GM19372 (cell line): ENCODE measurements around the gene H2BK1.

ENCODE experiments used
- ATAC-seq: cut with Tn5 transposase; IDR thresholded peaks from one replicate; pipeline ENCODE4 v1.9.1; 2021; ENCODE audit warnings: mild to moderate bottlenecking, low read depth, moderate library complexity; ENCODE audit not compliant: unreplicated experiment

H2BK1 gene

DNA sequence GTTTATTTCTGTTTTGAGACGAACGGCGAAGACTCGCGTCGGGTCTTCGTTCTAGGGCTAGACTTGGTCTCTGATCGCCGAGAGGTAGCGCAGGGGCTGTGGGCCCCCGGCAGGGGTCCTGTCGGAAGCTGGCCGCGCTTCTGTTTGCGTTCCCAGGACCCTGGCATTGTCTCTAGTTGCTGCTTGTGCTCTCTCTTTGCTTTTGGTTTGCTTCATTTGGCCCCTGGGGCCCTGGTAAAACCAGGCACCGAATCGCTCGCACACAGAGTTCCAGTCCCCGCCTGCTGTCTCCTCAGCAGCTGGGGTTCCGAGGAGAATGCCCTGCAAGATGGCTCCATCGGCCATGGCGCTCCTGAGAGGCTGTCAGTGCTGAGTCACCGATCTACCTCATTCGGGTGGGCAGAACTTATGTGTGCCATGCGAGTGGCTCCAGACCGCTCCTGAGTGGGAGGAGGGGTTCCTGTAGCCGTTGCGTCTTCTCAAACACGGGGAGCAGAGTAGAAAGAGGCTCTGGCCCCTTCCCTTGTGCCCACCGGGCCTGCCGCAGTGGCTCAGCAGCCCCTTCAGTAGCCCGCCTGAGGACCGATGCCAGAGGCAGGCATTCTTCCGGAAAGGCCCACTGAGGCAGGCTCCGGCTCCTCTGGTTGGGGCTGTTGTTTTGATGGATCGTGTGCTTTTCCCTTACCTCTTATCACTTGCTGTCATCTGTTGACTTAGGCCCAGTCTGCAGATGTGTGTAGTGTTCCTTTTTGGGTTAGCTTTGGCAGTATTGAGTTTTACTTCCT lies 22.8 kb upstream of the H2BK1 start:
- no peak for ATAC-seq

DNA sequence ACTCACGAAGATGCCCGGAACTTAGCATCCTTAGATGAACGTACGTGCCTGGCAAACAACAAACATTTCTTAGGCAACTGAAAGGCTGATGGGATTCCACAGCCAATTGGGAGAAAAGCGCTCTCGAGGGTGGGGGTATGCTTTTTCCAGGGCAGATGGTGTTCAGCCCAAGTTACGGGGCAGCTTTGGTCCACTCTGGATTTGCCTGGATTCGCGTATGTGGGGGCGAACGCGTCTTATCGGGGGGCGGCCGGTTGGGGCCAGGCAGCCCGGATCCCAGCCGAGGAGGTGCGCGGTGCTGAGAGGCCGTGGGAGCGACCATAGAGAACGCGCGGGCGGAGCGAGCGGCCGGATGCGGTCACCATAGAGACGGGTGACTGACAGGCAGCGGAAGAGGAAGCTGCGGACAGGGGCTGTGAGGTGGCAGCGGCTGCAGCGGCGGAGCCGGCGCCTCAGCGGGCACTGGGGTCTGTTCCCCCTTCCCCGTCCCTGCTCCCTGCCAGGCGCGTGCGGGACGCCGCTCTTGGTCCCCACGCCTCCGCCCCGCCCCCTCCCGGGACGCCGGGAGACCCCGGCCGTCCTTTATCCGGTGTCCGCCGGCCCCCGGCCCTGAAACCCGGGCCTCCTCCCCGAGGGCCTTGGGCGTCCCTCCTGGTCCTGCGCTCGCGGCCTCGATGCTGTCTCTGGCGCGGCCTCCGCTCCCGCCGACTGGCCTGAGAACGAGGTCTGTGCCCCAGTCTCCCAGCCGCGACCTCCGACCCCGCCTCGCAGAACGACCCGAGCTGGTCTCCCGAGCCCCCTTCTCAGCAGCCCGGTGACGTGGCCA lies 22.0 kb upstream of the H2BK1 start, which contains the start of gene CHPF2:
CHPF2 (plus strand) TSS at position 393 of the 826 bp plus-strand sequence. CDS start 1,529 bp downstream, outside the sequence.
- ATAC-seq, result peak; percentile 98

- ATAC-seq, result no peak
Observed at GRCh38 chr7:151231080-151231479, 20.8 kb upstream of the H2BK1 start.

- no peak for ATAC-seq
Observed at GRCh38 chr7:151229249-151229648, 19.0 kb upstream of the H2BK1 start.

- no peak for ATAC-seq
Observed at GRCh38 chr7:151228024-151228866, 18.0 kb upstream of the H2BK1 start.

- ATAC-seq, result peak; percentile 100
Observed at GRCh38 chr7:151226875-151227782, 16.8 kb upstream of the H2BK1 start, which contains the start of gene ABCF2. ABCF2 (minus strand) TSS chr7:151227205; CDS start chr7:151226458, 747 bp downstream.

DNA sequence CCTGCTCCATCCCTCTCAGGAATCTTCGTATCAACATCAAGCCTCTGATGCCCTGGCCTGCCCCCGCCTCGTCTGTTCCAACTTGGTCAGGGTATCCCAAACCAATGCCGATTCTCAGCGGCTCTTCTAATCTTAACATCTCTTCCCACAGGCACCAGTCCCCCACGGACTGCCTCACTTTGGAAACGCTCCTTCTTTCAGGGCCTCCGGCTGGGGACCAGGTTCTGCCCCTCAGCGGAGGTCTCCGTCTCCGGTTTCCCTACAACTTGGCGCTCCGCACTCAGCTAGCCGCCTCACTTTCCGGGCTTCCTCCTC lies 16.2 kb upstream of the H2BK1 start:
- peak; percentile 2 for ATAC-seq

DNA sequence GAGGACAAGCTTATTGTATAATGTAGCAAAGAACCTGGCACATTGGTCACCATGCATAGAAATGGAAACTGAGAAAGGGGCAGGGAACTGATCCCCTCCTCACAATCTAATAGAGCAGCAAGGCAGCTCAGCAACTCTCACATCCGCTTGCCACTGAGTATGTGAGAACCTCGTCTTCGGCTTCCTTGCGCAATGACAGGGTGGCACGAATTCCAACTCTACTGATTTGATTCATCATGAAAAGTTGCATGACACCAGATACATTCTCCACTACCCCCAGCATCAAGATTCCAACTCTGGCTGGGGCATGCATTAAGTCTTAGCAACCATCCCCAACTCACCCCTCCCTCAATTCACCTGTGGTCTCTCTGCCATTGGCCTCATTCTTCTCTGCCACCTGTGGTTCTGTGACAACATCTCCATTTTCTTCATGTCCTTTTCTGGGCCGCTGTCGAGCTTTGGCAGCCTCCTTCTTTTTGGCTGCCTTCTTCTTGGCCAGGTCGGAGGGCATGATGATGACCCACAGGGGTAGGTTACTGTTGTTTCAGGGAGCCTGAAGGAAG lies 15.7 kb upstream of the H2BK1 start:
- no peak for ATAC-seq

DNA sequence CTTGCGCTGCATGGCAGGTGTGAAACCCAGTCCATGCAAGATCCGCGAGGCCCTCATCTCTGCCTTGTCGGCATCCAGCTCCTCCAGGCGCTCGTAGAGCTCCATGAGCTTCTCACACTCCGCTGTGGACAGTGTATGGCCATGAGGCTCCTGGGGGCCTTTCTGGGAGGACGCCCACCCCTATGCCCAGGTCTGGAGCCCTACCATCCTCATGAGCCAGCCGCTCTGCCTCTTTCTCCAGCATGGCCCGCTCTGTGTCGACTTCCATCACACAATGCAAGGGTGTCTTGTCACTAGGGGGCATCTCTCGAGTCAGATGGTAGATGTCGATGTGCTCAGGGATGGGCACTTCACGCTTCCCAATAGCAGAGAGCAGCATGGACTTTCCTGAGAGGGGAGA lies 13.4 kb upstream of the H2BK1 start:
- ATAC-seq, result no peak

- ATAC-seq, result no peak
Observed at GRCh38 chr7:151218170-151218569, 7.9 kb upstream of the H2BK1 start.

- no peak for ATAC-seq
Observed at GRCh38 chr7:151215396-151215795, 5.1 kb upstream of the H2BK1 start.

GRCh38 chr7:151213826-151214225 lies 3.5 kb upstream of the H2BK1 start:
- no peak for ATAC-seq

GRCh38 chr7:151212626-151213025 lies 2.3 kb upstream of the H2BK1 start:
- no peak for ATAC-seq

- ATAC-seq, result no peak
Observed at GRCh38 chr7:151211155-151211772, 976 bp upstream of the H2BK1 start.

GRCh38 chr7:151209588-151209987 lies 700 bp downstream of the H2BK1 start:
- ATAC-seq, result no peak

DNA sequence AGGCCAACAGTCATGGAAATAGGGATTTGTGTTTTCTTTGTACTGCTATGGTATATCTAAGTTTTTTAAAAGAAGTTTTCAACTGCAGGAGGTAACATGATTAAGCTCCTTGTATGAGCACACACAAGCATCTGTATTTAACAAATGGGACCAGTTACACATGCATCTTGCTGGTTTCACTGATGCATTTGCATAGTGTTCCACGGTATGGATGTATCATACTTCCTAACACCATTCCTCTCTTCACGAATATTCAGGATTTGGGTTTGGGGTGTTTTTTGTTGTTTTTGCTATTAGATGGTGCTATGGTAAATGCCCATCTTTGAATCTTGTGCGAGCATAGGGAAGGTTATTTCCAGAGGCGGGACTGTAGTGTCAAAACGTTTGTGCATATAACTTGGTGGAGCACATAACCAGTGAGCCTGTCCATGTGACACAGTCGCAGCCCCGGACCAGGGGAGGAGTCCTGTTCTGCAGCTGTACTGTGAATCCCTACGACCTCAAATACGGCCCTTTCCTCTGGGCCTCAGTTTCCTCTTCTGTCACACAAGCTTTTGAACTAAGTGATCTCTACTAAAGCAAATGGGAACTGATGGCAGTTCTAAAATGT lies 1.9 kb downstream of the H2BK1 start:
- no peak for ATAC-seq

GRCh38 chr7:151207804-151208203 lies 2.5 kb downstream of the H2BK1 start:
- ATAC-seq, result no peak

GRCh38 chr7:151207315-151207714 lies 3.0 kb downstream of the H2BK1 start:
- ATAC-seq, result no peak

- ATAC-seq, result no peak
Observed at GRCh38 chr7:151206914-151207313, 3.4 kb downstream of the H2BK1 start.
